GM21526 (cell line): ENCODE results near the gene PAPLN.

Experiments used
- ATAC-seq: cut with Tn5 transposase; IDR thresholded peaks from one replicate; pipeline ENCODE4 v1.9.1; 2021; ENCODE audit warnings: moderate library complexity; ENCODE audit not compliant: unreplicated experiment, low FRiP score

PAPLN gene

DNA sequence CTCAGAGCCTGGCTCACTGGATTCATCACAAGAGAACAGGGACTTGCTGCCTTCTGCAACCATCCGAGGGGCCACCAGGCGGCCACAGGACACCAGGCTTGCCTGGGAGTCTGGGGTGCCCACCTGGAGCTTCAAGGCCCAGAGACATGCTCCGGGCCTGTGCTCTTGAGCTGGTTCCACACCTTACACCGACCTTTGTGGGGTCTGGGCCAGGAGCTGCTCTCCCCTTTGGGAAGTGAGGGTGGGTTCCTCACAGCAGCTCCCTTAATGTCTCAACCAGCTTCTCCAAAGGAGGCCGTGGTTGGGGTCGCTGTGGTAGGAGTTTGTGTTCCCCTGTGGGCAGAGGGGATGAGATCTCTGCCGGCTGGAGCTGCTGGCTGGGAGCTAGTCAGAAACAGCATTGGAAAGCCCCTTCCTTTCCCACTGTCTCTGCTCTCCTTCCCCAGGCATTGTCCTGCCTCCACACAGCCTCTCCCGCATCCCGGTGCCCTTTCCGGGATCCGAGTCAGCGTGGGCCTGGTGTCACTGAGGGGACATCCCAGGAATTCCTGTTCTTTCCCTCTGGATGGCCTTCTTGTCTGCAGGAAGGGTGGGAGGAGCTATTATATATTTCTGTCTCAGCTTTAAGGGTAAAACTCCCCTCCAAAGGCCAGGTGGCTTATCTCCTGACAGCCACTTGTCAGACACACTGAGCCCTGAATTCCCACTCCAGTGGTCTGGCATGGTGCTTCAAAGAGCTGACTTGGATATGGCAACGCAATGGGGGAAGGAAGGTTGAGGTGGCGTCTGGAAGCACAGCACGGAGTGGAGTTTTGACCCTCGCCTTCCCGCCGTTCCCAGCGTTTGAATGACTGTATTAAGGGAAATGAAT lies 5.1 kb upstream of the PAPLN start:
- no peak for ATAC-seq

DNA sequence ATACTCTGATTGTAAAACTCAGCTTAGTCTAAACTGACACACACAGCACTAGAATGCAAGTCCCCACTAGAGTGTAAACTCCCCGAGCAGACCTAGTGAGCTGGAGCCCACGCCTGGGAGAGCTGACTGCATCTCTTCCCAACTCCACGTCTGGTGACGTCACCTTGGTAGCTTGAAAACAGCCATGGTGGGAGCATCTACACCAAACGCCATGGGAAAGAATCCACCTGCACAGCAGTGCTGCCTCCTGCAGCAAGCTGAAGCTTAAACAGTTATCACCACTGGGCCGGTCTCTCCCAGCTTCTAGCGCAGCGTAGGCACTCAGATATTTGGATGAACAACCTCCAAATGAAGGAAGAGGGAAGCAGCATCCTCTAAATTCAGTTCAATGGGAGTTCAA lies 4.3 kb upstream of the PAPLN start:
- no peak for ATAC-seq

DNA sequence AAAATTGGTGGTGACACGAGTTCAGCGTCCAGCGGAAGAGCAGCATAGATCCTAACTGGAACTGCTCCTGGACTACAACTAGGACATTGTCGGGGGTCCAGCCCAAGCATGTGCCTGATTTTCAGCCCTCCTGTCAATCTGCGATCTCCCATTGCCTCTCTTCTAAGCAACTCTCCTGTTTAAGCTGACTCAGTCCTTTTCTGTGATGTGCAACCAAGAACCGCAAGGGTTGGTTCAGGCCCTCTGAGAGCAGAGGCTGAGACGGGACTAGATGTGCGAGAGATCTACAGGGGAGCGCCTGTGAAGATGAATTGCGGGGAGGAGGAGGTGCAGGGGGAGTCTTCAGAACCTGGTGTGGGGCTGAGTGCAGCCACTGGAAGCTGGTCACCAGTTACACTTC lies 3.7 kb upstream of the PAPLN start:
- ATAC-seq: no peak

DNA sequence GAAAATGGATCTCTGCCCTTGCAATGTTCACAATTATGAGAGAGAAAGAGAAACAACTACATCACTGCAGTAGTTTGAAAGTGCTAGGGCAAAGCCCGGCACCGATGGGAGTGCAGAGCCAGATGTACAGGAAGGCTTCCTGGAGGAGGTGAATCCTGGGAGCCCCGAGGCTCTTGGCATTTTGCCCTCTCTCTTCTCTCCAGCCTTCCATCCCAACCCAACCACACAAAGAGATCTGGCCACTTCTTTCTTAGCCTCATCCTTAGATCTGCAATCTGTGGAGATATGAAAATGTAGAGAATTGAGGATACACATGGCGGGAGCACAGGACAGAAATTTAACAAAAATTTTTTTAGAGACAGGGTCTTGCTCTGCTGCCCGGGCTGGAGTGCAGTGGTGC lies 3.3 kb upstream of the PAPLN start:
- no peak for ATAC-seq

DNA sequence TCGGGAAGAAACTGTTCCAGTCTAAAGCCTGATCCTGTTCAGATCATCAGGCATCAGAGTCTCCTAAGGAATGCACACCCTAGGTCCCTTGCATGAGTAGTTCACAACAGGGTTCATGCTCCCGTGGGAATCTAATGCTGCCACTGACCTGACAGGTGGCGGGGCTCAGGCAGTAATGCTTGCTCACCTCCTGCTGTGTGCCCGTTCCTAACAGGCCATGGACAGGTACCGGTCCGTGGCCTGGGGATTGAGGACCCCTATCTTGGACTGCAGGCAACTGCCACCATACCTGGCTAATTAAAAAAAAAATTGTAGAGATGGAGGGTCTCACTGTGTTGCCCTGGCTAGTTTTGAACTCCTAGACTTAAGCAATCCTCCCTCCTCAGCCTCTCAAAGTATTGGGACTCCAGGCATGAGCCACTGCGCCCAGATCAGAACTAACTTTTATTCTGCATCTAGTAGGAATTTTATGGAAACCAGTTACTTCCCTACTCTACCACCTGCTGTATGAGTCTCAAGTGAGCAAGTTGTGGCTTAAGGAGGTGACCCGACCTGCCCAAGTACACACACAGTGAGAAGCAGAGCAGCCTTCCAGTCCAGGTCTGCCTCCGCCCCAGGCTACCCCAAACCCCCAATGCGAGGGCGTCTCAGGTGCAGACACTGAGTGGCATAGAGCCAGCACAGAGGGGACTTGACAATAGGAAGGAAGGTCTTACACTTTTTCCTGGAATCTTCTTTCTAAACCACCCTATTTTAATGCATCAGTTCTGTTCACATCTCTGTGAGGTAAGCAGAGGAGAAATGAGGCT lies 2.5 kb upstream of the PAPLN start:
- ATAC-seq: no peak

DNA sequence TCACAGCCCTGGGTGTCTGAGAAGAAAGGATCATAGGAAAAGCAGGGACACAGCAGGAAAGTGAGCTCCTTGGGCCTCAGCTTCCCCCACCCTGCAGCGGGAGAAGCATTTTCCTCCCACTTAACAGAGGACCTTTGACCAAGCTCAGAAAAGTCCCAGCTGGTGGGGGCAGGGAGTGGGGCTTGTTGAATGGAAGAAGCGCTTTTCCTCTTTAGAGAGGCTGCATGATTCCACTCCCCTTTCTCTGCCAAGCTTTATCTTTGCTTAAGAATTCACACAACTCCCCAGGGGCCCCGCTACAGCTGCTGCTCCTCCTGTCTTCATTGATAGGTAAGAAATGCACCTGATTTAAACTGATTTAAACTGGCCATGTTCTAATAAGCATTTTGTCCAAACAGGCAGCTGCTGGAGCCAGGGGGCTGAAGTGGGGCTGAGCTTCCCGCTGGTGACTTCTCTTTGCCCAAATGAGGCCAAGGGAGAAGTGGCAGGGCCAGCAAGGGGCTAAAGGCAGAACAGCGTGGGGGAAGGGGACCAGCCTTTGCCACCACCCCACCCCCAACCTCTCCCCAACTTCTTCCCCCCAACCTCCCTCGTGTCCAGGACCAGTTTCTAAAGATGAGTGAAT lies 1.7 kb upstream of the PAPLN start:
- ATAC-seq: no peak

DNA sequence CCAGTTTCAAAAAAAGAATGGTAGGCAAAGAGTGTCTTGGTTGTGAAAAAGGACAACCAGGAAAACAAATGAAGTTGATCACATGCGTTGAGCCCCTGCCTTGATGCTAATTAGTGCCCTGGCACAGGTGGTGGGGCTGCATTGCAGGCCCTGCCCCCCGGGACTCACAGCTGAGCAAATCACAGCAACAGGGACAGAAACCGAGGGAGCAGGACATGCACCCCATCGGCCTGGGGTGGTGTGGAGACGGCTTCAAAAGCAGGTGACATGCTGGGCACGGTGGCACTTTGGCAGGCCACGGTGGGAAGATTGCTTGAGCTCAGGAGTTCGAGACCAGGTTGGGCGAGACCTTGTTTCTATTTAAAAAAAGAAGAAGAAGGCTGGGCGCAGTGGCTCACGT lies 1.1 kb upstream of the PAPLN start:
- no peak for ATAC-seq

DNA sequence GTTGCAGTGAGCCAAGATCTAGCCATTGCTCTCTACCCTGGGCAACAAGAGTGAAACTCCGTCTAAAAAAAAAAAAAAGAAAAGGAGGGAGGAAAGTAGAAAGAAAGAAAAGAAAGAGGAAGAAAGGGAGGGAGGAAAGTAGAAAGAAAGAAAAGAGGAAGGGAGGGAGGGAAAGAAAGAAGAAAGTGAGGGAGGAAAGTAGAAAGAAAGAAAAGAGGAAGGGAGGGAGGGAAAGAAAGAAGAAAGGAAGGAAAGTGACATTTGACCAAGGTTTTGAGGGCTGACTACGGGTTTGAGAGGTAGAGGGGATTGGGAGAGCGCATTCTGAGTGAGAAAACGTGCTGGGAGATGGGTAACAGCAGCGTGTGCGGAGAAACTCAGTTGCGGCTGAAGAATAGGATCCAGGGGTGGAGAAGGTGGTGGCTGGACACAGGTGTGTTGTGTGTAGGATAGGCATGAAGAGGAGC lies 521 bp upstream of the PAPLN start:
- no peak for ATAC-seq

DNA sequence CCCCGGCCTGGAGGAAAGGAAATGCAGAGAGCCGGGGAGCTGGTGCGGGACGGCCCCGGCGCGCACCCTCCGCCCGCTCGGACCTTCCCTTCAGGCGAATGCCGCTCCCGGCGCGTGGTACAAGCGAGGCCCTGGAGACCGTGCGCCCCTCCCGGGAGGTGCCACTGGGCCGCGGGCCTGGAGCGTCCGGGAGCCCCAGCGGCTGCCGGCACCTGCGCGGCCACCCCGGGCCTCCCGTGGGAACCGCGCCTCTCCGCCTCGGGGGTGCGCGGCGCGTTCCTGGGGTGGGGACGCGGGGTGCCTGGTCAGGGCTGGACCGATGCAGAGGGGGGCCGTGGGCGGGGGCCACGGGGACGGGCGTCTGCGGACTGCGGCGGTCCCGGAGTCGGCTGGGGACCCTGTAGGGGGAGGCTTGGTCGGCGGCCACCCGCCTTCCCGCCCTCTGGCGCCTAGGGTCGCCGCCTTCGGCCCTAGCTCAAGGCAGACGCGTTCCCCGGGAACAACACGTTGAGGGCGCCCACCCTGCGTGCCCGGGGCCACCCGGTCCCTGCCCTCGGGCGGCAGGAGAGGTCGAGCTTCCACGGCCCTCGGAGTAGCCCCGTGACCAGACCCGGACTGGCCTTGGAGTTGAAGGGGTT lies 599 bp downstream of the PAPLN start:
- no peak for ATAC-seq

DNA sequence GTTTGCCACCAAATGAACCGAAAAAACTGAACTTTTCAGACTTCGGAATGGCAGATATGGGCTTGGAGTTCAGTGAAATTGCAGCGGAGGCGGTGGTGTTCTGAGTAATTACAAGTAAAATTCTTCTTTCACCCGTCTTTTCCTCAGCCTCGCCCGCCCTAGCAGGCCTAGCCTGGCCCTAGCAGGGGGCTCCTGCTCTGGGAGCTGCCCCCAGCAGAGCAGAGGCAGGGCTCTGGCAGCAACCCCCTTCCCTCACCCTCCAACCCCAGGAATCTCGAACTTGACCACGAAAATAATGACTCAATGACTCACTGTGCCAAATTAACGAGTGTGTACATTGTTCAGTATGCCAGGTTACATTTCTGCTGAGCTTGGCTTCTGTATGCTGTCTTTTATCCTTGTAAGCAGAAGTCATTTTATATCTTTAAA lies 1.1 kb downstream of the PAPLN start:
- ATAC-seq: no peak

DNA sequence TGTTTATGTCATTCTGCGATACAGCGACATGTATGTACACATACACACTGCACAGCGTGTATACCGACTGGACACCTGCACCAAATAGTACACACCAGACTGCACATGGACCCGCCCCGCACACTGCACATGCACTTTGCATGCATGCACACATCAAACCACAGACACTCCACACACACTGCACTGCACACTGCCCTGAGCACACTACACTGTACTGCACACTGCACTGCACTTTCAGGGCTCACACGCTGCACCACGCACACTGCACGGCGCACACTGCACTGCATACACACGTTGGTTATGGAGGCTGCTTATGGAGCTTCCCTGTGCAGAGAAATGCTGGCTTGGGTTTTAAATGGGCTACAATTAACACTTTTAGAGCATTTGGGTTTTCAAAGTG lies 1.6 kb downstream of the PAPLN start:
- ATAC-seq: no peak

DNA sequence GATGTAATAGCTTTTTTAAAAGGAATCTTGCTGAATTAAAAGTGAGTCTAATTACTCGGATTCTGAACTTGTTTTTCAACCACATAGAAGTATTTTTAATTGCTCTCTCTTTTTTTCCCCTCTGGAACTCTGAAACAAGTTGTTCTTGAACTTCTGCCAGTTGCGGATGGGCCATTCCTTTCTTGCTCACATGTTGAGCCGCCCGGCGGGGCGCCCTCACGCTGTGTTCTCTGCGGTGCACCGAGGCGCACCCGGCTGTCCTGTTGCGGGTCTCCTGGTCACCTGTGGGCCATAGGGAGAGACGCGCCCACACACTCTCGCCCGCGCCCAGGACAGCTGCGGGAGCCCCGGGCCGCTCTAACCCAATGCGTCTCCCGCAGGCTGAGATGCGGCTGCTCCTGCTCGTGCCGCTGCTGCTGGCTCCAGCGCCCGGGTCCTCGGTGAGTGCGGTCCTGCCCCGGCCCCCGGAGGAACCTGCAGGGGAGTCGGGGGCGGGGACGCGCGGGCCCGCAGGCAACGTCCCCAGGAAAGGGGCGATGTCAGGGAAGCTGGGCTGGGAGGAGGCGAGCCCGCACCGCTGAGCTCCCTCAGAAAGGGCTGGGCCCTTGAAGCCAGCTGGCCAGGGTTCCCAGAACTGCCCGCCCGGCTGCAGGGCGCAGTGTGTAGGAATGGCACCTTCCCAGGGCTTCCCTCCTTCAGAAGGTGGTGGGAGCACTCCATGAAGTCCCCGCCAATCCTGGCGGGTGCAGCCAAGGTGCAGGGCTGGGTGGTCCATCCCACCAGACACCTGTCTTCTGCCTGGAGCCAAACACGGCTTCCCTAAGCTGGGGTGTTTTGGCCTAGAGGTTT lies 2.3 kb downstream of the PAPLN start:
- no peak for ATAC-seq

DNA sequence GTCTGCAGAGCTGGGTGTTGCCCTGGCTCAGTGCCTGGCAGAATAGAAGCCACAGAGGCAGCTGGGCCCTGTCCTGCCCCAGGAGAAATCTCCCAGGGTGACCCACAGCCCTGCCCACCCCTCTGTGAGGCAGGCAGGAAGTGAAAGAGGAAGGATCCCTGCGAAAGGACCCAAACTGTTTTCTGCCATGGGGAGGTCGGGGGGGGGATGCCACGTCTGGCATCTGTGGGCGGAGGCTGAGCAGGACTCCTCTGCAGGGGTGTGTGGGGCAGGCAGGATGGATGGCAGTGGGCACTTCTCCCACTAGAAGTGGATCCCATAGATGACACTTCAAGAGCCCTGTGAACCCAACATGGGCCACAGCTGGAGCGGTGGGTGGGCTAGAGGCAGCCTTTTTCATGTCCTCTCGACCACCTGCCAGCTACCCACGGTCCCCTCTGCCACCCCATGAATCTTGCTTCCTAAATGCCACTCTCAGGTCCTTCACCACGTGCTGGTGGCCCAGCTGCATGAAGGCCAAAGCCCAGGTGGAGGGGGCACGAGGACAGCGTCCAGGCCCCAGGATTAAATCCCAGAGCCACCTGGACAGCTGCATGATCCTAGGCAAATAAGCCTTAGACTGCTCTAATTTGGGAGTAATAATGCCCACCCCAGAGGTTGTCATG lies 3.6 kb downstream of the PAPLN start:
- ATAC-seq: no peak

DNA sequence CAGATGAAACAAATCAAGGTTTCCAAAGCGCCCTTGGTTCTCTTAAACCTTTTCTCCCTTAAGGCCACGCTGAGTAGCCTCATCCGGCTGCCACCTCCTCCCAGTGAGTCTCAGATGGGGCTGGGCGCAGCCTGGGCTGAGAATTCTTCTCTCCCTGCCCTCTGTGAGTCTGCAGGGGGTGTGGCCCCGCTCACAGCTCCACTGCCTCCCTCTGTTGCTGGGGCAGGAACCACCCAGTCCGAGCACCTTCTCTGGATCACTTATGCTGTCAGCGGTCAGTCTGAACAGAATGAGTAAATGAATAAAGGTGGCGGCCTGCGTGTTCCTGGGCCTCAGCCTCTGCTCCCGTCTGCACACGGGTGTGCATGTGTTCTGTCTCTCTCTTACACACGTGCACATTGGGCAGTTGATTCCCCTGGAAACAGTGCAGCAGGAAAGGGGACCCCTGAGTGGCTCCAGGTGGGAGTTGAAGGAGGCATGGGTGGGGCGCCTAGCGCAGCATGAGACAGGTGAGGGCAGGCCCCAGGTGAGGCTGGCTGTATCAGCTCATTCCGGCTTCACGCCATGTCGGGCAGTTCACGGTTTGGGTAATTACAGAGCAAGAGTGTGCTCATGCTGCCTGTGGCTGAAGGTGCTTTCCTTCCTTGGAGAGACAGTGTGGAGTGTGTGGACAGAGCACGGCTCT lies 4.3 kb downstream of the PAPLN start:
- ATAC-seq: no peak

DNA sequence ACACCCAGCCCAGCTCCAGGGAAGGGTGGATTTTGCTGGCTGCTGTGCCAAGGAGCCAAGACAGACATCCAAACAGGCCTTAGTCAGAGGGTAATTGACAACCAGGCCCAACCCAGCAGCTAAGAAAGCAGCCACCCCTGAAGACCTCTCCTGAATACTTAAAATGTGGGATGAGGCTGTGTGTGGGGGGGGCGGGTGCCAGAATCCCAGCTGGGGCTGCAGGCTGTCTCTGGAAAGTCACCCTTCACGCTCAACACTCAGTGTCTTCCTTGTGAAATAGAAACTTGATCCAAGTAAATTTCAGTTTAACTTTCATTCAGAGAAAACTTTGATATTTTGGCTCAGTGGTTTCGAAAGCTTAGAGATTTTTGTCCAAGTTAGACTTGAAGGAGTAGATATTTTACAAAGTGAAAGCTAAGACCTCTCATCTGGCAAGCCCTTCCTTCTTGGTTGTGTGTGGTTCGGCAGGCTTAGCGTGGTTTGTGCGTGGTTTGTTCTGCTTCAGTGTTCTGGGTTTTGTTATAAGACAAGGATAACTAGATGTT lies 5.1 kb downstream of the PAPLN start:
- ATAC-seq: no peak

DNA sequence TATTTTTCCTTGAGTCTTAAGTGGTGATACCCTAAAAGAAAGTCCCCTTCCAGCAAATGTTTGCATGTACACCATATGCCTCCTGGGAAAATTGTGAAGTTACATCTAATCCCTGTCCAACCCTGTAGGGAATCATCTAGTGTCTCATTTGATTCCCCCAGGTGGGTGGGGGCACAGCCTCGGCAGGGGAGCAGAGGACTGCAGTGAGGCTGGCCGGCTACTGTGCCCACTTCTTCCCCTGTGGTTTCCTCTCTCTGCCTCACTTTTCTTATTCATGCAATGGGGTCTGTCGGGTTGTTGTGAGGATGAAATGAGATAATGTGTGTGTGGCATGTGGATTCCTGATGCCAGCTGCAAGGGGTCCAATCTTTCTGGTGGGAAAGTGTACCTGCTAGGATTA lies 6.0 kb downstream of the PAPLN start:
- ATAC-seq: no peak

DNA sequence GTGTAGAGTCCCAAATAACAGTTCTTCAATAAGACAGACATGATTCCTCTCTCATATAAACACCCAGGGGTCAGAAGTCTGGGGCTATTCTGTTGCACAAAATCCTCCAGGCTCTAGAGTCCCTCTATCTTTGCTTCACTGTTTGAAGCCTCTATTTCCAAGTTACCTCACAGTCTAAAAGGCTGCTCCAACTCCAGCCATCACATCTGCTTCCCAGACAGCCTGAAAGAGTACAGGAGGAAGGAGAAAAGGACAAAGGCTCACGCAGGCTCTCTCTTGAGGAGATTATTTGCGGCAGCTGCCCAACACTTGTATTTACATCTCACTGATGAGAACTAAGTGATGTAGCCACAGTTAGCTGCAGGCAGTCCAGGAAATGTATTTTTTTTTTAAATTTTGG lies 6.4 kb downstream of the PAPLN start:
- ATAC-seq: no peak

DNA sequence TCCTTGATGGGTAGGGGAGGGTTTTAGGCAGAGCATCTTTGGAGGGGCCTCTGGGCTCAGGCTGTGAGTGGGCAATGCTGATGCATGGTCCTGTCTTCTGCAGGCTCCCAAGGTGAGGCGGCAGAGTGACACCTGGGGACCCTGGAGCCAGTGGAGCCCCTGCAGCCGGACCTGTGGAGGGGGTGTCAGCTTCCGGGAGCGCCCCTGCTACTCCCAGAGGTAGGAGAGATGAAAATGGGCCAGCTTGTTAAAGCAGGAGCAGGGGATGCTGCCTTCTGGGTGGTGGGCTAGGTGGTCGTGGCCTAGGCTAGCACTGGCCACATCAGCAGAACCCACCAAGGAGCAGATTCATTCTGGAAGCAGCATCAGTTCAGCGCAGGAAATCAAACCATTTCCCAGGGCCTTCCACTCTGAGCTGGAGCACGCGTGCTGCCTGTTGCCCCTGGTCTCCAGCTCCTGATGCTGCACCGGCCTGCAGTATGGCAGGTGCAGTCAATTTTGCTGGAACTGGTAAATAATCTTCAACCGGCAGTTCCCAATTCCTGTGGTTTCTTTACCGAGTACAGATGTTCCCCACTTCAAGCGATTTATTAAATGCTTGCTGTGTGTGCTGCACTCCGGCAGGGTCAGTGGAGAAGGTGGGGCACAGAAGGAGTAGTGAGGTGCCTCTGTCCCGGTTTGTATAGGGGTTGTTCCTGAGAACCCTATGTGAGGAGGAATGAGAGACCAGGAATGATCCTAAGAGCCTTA lies 7.4 kb downstream of the PAPLN start:
- no peak for ATAC-seq
